SH-SY5Y (cell line): ENCODE data around the gene ADGRL3.

Experiments used
- GATA2 ChIP-seq: IDR thresholded peaks from 2 replicates; pipeline ENCODE4 v1.6.1; 2011; ENCODE audit warnings: mild to moderate bottlenecking, low read depth, low read length
- GATA3 ChIP-seq: IDR thresholded peaks from 2 replicates; pipeline ENCODE4 v1.6.1; 2011; ENCODE audit warnings: low read depth, mild to moderate bottlenecking, low read length, moderate library complexity

GRCh38 chr4:61896634-61897033 lies 696.5 kb downstream of the ADGRL3 start:
- TF ChIP-seq GATA3 (peak; percentile 67), GATA2 (peak; percentile 38; the same call in 1 of the 2 replicates)
